ENCODE measurements around the gene TDRD3. TPM values are rescaled to one million over a fixed set of nuclear protein-coding genes. Genes with fewer than 3 reads are reported as not detected.

TDRD3 gene
- total RNA-seq, 1 experiment from 2014 or later: 17.3 TPM

GRCh38 chr13:60482012-60482411, 85.0 kb downstream of the TDRD3 start:
- Histone ChIP-seq H4K20me1 (ENCODE audit: insufficient read depth) (no peaks in the 10 kb centered on the region), H3F3A (ENCODE audit: insufficient read depth, low read depth) (no peaks in the 10 kb centered on the region), H3K9me2 (ENCODE audit: insufficient read depth) (no peaks in the 10 kb centered on the region), H3K4me2 (no peak overlapping the region), H3K4me1 (replicated peaks; ENCODE audit: insufficient read depth) (no peaks in the 10 kb centered on the region), H3K79me2 (ENCODE audit: low read depth) (no peaks in the 10 kb centered on the region), H3K27me3 (ENCODE audit: insufficient read depth, low read depth) (no peaks in the 10 kb centered on the region), H3K4me3 (no peak overlapping the region), H3K36me3 (ENCODE audit: low read depth) (no peaks in the 10 kb centered on the region), H2AFZ (no peak overlapping the region), H3K27ac (no peak overlapping the region; the same call in 1 of the 2 replicates), H3K9me3 (ENCODE audit: insufficient read depth, low read depth) (no peaks in the 10 kb centered on the region)
- TF ChIP-seq, protein P1, sequence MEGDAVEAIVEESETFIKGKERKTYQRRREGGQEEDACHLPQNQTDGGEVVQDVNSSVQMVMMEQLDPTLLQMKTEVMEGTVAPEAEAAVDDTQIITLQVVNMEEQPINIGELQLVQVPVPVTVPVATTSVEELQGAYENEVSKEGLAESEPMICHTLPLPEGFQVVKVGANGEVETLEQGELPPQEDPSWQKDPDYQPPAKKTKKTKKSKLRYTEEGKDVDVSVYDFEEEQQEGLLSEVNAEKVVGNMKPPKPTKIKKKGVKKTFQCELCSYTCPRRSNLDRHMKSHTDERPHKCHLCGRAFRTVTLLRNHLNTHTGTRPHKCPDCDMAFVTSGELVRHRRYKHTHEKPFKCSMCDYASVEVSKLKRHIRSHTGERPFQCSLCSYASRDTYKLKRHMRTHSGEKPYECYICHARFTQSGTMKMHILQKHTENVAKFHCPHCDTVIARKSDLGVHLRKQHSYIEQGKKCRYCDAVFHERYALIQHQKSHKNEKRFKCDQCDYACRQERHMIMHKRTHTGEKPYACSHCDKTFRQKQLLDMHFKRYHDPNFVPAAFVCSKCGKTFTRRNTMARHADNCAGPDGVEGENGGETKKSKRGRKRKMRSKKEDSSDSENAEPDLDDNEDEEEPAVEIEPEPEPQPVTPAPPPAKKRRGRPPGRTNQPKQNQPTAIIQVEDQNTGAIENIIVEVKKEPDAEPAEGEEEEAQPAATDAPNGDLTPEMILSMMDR (conservative IDR thresholded peaks at IDR 0.05): no peak
- no peak for TF ChIP-seq EZH2 (IDR thresholded peaks at IDR 0.05; ENCODE audit: low read depth)
- intact Hi-C loops (cut with micrococcal nuclease; ENCODE audit: unreplicated experiment): no loop called here
- no peak for DNase-seq
- CTCF ChIA-PET: no interaction called here
- no TSS peak for BruUV-seq (replicated peaks)
- POLR2A ChIA-PET (ENCODE audit: unreplicated experiment): interaction anchor here (0.6 to 0.7 kb wide), 2 partner anchors 501 to 585 kb away, joined by 3 read pairs; no protein-coding TSS in a partner anchor

DNA sequence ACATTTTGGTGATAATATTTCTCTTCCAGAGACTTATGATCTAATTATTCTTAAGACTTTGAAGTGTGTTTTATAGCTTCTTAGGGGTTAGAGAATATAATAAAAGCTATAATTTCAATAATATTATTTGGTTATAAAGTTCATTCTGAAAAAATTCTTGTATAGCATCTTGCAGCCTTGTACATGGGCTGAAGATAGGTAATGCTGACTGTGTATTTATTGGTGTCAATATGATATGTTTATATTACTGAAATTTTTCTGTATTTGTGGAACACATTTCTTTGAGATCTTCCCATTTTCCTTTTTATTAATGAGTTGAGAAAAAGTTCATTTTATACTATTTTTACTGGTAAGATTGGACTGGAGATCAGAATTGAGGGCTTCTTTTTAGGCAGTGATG, 87.8 kb downstream of the TDRD3 start:
- Histone ChIP-seq H3K4me2 (no peak overlapping the region), H2AFZ (no peak overlapping the region), H3K9me3 (ENCODE audit: insufficient read depth, low read depth) (no peaks in the 10 kb centered on the region), H3F3A (ENCODE audit: insufficient read depth, low read depth) (no peaks in the 10 kb centered on the region), H3K27me3 (ENCODE audit: insufficient read depth, low read depth) (no peaks in the 10 kb centered on the region), H4K20me1 (ENCODE audit: insufficient read depth) (no peaks in the 10 kb centered on the region), H3K36me3 (ENCODE audit: low read depth) (no peaks in the 10 kb centered on the region), H3K4me1 (replicated peaks; ENCODE audit: insufficient read depth) (no peaks in the 10 kb centered on the region), H3K79me2 (ENCODE audit: low read depth) (no peaks in the 10 kb centered on the region), H3K9me2 (ENCODE audit: insufficient read depth) (no peaks in the 10 kb centered on the region), H3K4me3 (no peak overlapping the region), H3K27ac (no peak overlapping the region)
- no TSS peak for BruUV-seq (replicated peaks)
- no peak for TF ChIP-seq EZH2 (IDR thresholded peaks at IDR 0.05; ENCODE audit: low read depth)
- TF ChIP-seq, protein P1 (conservative IDR thresholded peaks at IDR 0.05): no peak
- intact Hi-C loops (cut with micrococcal nuclease; ENCODE audit: unreplicated experiment): no loop called here
- DNase-seq: no peak
- ChIA-PET POLR2A (ENCODE audit: unreplicated experiment) (no interaction called here), CTCF (no interaction called here)

GRCh38 chr13:60491531-60491930, 94.5 kb downstream of the TDRD3 start:
- POLR2A ChIA-PET (ENCODE audit: unreplicated experiment): interaction anchor here (0.6 kb wide), 1 partner anchor 42 kb away, joined by 3 read pairs; no protein-coding TSS in a partner anchor

More at GRCh38 chr13:60491531-60491930, 94.5 kb downstream of the TDRD3 start:
- no TSS peak for BruUV-seq (replicated peaks)
- Histone ChIP-seq H3K9me2 (ENCODE audit: insufficient read depth) (peaks cover 4% of the 10 kb centered on the region; the same call in 1 of the 2 replicates), H3K27ac (no peak overlapping the region), H3K27me3 (ENCODE audit: insufficient read depth, low read depth) (no peaks in the 10 kb centered on the region), H3K4me3 (no peak overlapping the region), H3F3A (ENCODE audit: insufficient read depth, low read depth) (no peaks in the 10 kb centered on the region), H3K79me2 (ENCODE audit: low read depth) (no peaks in the 10 kb centered on the region), H2AFZ (no peak overlapping the region), H3K4me1 (replicated peaks; ENCODE audit: insufficient read depth) (no peaks in the 10 kb centered on the region), H3K9me3 (ENCODE audit: insufficient read depth, low read depth) (no peaks in the 10 kb centered on the region; the same call in 1 of the 2 replicates), H4K20me1 (ENCODE audit: insufficient read depth) (no peaks in the 10 kb centered on the region), H3K36me3 (ENCODE audit: low read depth) (no peaks in the 10 kb centered on the region), H3K4me2 (no peak overlapping the region)
- CTCF ChIA-PET: no interaction called here
- intact Hi-C loops (cut with micrococcal nuclease; ENCODE audit: unreplicated experiment): no loop called here
- TF ChIP-seq, protein P1 (conservative IDR thresholded peaks at IDR 0.05): no peak
- TF ChIP-seq EZH2 (IDR thresholded peaks at IDR 0.05; ENCODE audit: low read depth): no peak
- DNase-seq: no peak
